Progenitor cell of endocrine pancreas (in vitro differentiated cells): ENCODE results near the gene PABPC3. TPM values are rescaled to one million over a fixed set of nuclear protein-coding genes. Genes with fewer than 3 reads are reported as not detected.

ENCODE experiments used
- DNase-seq: peaks from one replicate; pipeline ENCODE4 v3.0.0; 2021; ENCODE audit warnings: low spot score; ENCODE audit not compliant: unreplicated experiment
- H3K27ac Mint-ChIP-seq: 2 replicates; pipeline ENCODE4 v1.8.0; 2021; ENCODE audit warnings: mild to moderate bottlenecking, moderate library complexity, mixed read lengths
- H3K27me3 Mint-ChIP-seq: 2 replicates; pipeline ENCODE4 v1.8.0; 2021; ENCODE audit warnings: mixed read lengths
- H3K36me3 Mint-ChIP-seq: 2 replicates; pipeline ENCODE4 v1.8.0; 2022; ENCODE audit warnings: mixed read lengths; ENCODE audit not compliant: insufficient read depth
- H3K4me1 Mint-ChIP-seq: 2 replicates; pipeline ENCODE4 v1.8.0; 2021; ENCODE audit warnings: low read depth, mixed read lengths
- H3K4me3 Mint-ChIP-seq: 2 replicates; pipeline ENCODE4 v1.8.0; 2021; ENCODE audit warnings: low read depth, mild to moderate bottlenecking, moderate library complexity, mixed read lengths
- H3K9me3 Mint-ChIP-seq: 2 replicates; pipeline ENCODE4 v1.8.0; 2021; ENCODE audit warnings: low read depth, mixed read lengths
- long read RNA-seq: library from polyadenylated mRNA; unstranded; transcript quantifications from one replicate; pipeline ENCODE4 v2.0.0, GENCODE V29; 2020
- total RNA-seq: library from RNA; stranded (reverse); gene quantifications from 2 replicates; pipeline ENCODE4 v1.2.1, GENCODE V29; 2021
- TF ChIP-seq, protein P1 (sequence below): fragments of 200-600 bp; sonication (generic); IDR thresholded peaks from one replicate; pipeline ENCODE4 v1.5.0; 2021; ENCODE audit warnings: antibody characterized with exemption, mild to moderate bottlenecking; ENCODE audit not compliant: unreplicated experiment

PABPC3 gene
- 0.26 and 0.49 TPM in 2 replicates for total RNA-seq
- long read RNA-seq = 0 reads

GRCh38 chr13:25095851-25096453 is at the start of gene PABPC3:
TSS of gene PABPC3 (plus strand) at chr13:25096136. CDS start at chr13:25096199, 63 bp downstream.
- Mint-ChIP-seq H3K27ac (no peak within 1 kb of the TSS), H3K9me3 (no peaks in the 10 kb centered on the region), H3K4me1 (no peaks in the 10 kb centered on the region), H3K36me3 (no peaks in the 10 kb centered on the region), H3K4me3 (no peak within 1 kb of the TSS), H3K27me3 (peaks cover 7% of the 10 kb centered on the region)
- TF ChIP-seq, protein P1, sequence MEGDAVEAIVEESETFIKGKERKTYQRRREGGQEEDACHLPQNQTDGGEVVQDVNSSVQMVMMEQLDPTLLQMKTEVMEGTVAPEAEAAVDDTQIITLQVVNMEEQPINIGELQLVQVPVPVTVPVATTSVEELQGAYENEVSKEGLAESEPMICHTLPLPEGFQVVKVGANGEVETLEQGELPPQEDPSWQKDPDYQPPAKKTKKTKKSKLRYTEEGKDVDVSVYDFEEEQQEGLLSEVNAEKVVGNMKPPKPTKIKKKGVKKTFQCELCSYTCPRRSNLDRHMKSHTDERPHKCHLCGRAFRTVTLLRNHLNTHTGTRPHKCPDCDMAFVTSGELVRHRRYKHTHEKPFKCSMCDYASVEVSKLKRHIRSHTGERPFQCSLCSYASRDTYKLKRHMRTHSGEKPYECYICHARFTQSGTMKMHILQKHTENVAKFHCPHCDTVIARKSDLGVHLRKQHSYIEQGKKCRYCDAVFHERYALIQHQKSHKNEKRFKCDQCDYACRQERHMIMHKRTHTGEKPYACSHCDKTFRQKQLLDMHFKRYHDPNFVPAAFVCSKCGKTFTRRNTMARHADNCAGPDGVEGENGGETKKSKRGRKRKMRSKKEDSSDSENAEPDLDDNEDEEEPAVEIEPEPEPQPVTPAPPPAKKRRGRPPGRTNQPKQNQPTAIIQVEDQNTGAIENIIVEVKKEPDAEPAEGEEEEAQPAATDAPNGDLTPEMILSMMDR = no peak
- DNase-seq = no peak

- H3K27me3 Mint-ChIP-seq = peaks cover 80% of the 10 kb centered on the region
- H3K27ac Mint-ChIP-seq = no peak overlapping the region
- H3K36me3 Mint-ChIP-seq = no peaks in the 10 kb centered on the region
- peaks cover 3% of the 10 kb centered on the region for H3K4me1 Mint-ChIP-seq
- H3K9me3 Mint-ChIP-seq = peaks cover 10% of the 10 kb centered on the region
- no peak for DNase-seq
- TF ChIP-seq, protein P1 = peak; percentile 18
- H3K4me3 Mint-ChIP-seq = peak overlapping the region; percentile 69
These were observed 49.5 kb upstream of the PABPC3 start for GRCh38 chr13:25046274-25046984.

DNA sequence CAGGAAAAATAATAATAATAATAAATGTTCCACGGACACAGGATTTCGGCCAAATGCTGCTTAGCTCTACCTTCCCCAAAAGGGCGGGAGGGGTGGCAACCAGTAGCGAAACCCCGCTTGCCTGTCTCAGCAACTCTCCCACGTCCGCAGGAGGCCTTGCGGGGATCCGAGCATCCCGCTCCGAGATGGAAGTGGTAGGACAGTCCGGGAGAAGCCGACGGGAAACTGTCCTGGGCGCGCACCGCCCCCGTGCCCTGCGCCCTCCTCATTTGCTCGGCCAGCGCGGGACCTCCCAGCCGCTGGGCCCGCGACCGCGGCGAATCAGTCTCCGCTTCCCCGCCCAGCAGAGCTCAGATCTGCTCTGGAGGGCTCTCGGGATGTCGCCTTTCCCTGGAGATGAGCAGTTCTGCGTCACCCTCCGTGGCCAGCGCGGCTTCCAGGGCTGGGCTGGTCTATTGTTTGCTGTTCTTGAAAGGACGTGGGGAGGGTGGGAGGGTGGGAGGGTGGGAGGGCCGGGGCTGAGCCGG is 48.9 kb upstream of the PABPC3 start:
- Mint-ChIP-seq H3K9me3 (peaks cover 13% of the 10 kb centered on the region), H3K4me1 (peaks cover 3% of the 10 kb centered on the region), H3K27me3 (peaks cover 74% of the 10 kb centered on the region), H3K36me3 (no peaks in the 10 kb centered on the region), H3K27ac (no peak overlapping the region), H3K4me3 (peak overlapping the region; percentile 69)
- TF ChIP-seq, protein P1 = peak; percentile 9
- peak; percentile 20 for DNase-seq

- H3K4me3 Mint-ChIP-seq = no peak overlapping the region
These were observed 44.9 kb upstream of the PABPC3 start for GRCh38 chr13:25051065-25051464.

DNA sequence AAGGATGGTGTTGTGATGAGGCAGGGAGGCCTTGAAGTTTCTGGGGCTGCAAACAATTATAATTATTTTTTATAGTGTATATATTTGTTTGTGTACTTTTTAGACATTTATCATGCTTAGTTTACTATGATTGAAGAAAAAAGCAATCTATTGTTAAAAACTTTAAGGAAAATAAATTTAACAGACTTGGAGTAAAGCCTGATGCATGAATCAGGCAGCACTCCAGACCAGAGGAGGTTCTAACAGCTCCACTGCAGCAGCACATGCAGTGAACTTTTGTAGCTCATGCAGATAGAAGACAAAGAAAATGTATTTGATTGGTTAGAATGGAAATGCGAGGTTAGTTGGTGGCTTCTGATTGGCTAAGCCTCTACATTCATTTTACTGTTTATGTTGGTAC is 36.8 kb upstream of the PABPC3 start:
- H3K27me3 Mint-ChIP-seq = peaks cover 7% of the 10 kb centered on the region
- no peak overlapping the region for H3K4me3 Mint-ChIP-seq
- H3K4me1 Mint-ChIP-seq = no peaks in the 10 kb centered on the region
- TF ChIP-seq, protein P1 = no peak
- no peaks in the 10 kb centered on the region for H3K36me3 Mint-ChIP-seq
- H3K9me3 Mint-ChIP-seq = peaks cover 11% of the 10 kb centered on the region
- DNase-seq = no peak
- H3K27ac Mint-ChIP-seq = no peak overlapping the region

More at GRCh38 chr13:25051065-25051464, 44.9 kb upstream of the PABPC3 start:
- DNase-seq = no peak
- Mint-ChIP-seq H3K27me3 (peaks cover 45% of the 10 kb centered on the region), H3K36me3 (no peaks in the 10 kb centered on the region), H3K9me3 (peaks cover 13% of the 10 kb centered on the region), H3K27ac (no peak overlapping the region), H3K4me1 (peaks cover 3% of the 10 kb centered on the region)
- TF ChIP-seq, protein P1 = no peak
